ENCODE data around the gene PTPRE. TPM values are rescaled to one million over a fixed set of nuclear protein-coding genes. Genes with fewer than 3 reads are reported as not detected.

The PTPRE gene
- total and polyA plus RNA-seq, 8 donors, result 6.8 to 88.7 (median 9.3) TPM

GRCh38 chr10:127866276-127867013 is 40.5 kb upstream of the PTPRE start:
- Histone ChIP-seq H3K9me3 (peaks cover 0 to 12% of the 10 kb centered on the region in 2 donors), H3K4me3 (no peak overlapping the region), H3K4me1 (no peaks in the 10 kb centered on the region), H3K27me3 (no peaks in the 10 kb centered on the region), H3K27ac (no peak overlapping the region), H3K36me3 (no peaks in the 10 kb centered on the region)
- DNase-seq (no peak), ATAC-seq (no peak)
- TF ChIP-seq CTCF (IDR thresholded peaks at IDR 0.05), result no peak
- intact Hi-C loops (cut with DNase I), result no loop called here

GRCh38 chr10:127867805-127868204 is 39.1 kb upstream of the PTPRE start:
- peaks cover 0 to 4% of the 10 kb centered on the region in 2 donors for H3K4me1 ChIP-seq
- no peak for ATAC-seq
- intact Hi-C loops (cut with DNase I), result no loop called here

GRCh38 chr10:127869329-127869728 is 37.6 kb upstream of the PTPRE start:
- Histone ChIP-seq H3K27ac (no peak overlapping the region), H3K27me3 (no peaks in the 10 kb centered on the region), H3K9me3 (peaks cover 0 to 3% of the 10 kb centered on the region in 2 donors), H3K4me3 (no peak overlapping the region), H3K4me1 (peaks cover 0 to 4% of the 10 kb centered on the region in 2 donors), H3K36me3 (no peaks in the 10 kb centered on the region)
- no peak for TF ChIP-seq CTCF (IDR thresholded peaks at IDR 0.05)
- DNase-seq (no peak), ATAC-seq (no peak)
- intact Hi-C loops (cut with DNase I), result no loop called here

More at GRCh38 chr10:127867805-127868204, 39.1 kb upstream of the PTPRE start:
- no peak for TF ChIP-seq CTCF (IDR thresholded peaks at IDR 0.05)
- no peak for DNase-seq
- Histone ChIP-seq H3K27me3 (no peaks in the 10 kb centered on the region), H3K4me3 (no peak overlapping the region), H3K9me3 (peaks cover 0 to 12% of the 10 kb centered on the region in 2 donors), H3K27ac (no peak overlapping the region), H3K36me3 (no peaks in the 10 kb centered on the region)

- intact Hi-C loops (cut with DNase I), result no loop called here
- Histone ChIP-seq H3K9me3 (peaks cover 0 to 3% of the 10 kb centered on the region in 2 donors), H3K36me3 (no peaks in the 10 kb centered on the region), H3K27me3 (no peaks in the 10 kb centered on the region), H3K4me1 (peaks cover 0 to 4% of the 10 kb centered on the region in 2 donors), H3K4me3 (no peak overlapping the region), H3K27ac (no peak overlapping the region)
- no peak for TF ChIP-seq CTCF (IDR thresholded peaks at IDR 0.05)
- ATAC-seq (no peak), DNase-seq (no peak)
Measured at GRCh38 chr10:127871631-127872010, 35.3 kb upstream of the PTPRE start.

GRCh38 chr10:127872011-127872761 is 34.7 kb upstream of the PTPRE start:
- ATAC-seq (peak; percentile 61), DNase-seq (peak in 3 of 4 donors; percentile 29 to 65 (median 55))
- no peak overlapping the region for H3K27ac ChIP-seq
- intact Hi-C loops (cut with DNase I), result no loop called here
- peaks cover 0 to 3% of the 10 kb centered on the region in 2 donors for H3K9me3 ChIP-seq
- no peaks in the 10 kb centered on the region for H3K36me3 ChIP-seq
- H3K4me3 ChIP-seq, result no peak overlapping the region
- no peak for TF ChIP-seq CTCF (IDR thresholded peaks at IDR 0.05)
- H3K27me3 ChIP-seq, result no peaks in the 10 kb centered on the region
- peaks cover 0 to 4% of the 10 kb centered on the region in 2 donors for H3K4me1 ChIP-seq
